Hematopoietic multipotent progenitor cell treated with erythropoietin and hydrocortisone succinate and interleukin-3 and kit ligand, for 8 days (in vitro differentiated cells): ENCODE data around the gene PRG2.

Experiments used
- DNase-seq: peaks from one replicate; pipeline ENCODE4 v3.0.0-alpha.2; 2015

The PRG2 gene, protein sequence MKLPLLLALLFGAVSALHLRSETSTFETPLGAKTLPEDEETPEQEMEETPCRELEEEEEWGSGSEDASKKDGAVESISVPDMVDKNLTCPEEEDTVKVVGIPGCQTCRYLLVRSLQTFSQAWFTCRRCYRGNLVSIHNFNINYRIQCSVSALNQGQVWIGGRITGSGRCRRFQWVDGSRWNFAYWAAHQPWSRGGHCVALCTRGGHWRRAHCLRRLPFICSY

DNA sequence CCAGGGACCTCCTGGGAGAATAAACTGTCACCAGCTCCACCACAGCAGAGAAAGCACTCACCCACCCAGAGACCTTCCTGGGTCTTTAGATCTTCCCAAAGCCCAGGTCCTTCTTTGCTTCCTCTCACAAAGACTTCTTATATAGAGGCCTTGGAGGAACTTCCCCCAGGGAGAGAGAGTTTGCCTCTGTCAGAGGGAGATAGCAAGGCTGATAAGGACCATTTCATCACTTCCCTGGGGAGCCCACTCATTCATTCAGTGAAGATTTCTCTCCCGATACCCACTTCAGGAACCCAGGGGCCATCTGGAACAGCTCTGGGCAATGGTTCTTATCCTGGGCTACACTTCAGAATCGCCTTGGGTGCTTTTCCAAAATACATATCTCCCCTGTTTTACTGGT, at the start of gene PRG2:
PRG2 (minus strand) TSS at position 116 of the 400 bp plus-strand sequence. CDS start 706 bp downstream, outside the sequence.
- no peak for DNase-seq

DNA sequence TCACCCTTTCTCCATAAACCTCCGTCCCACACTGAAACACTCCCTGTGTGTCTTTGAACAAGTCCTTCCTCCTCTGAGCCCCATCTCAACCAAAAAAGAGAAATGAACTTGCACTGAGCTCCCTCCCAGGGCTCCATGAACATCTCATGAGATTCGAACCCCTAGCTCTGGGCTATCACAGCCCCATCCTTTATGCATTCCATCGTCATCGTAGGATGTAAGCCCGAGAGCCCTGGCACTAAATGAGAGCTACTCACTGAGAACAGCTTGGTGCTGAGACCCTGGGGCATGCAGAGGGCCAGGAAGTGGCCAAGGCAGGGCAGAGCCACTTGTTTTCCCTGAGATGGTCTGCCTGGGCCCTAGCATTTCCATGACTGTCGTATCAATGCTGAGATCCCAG, 49.3 kb upstream of the PRG2 start:
- DNase-seq: no peak

DNA sequence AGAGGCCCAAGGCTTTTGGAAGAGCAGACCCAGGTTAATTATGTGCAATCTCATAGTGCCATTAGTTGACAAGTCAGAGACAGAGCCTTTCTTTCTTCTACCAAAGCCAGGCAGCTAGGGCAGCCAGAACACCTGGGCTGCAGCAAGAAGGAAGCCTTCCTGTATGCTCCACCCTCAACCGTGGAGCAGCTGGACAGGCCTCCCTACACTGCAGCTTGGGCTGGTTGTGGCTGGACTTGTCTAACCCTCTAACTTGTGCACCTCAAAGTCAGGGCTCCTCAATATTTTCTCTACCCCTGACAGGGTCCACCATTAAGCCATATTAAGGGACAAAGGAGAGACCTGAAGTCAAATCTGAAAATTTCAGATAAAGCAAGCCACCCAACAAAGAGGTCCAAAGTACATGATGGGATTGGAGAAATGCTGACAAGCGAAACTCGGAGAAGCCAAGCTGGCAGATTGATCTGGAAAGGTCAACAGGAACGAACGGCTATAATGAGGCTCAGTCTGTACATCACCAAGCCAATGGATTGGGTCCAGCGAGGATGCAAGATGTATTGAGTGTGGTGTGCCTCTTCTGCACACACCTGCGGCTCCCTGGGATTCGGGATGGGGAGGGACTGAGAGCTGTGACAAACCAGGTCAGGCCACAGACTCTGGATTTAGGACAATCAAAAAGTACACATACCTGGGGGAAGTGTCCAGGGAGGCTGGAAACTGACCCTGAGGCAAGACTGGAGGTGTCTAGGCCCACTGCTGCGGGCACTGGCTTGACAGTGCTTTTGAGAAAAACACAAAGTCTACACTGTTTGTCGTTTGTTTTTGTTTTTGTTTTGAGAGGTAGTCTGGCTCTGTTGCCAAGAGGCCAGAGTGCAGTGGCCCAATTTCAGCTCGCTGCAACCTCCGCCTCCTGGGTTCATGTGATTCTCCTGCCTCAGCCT, 48.2 kb upstream of the PRG2 start:
- no peak for DNase-seq

DNA sequence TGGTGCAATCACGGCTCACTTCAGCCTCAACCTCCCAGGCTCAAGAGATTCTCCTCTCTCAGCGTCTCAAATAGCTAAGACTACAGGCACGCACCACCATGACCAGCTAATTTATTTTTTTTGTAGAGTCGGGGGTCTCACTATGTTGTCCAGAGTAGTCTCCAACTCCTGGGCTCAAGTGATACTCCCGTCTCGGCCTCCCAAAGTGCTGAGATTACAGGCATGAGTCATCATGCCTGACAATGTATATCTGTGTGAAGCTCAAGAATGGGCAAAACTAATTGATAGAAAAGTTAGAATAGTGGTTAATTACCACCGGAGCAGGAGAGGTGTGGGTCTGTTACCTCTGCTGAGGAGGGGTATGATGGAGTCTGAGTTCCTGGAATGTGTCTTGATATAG, 45.6 kb upstream of the PRG2 start:
- DNase-seq: no peak

DNA sequence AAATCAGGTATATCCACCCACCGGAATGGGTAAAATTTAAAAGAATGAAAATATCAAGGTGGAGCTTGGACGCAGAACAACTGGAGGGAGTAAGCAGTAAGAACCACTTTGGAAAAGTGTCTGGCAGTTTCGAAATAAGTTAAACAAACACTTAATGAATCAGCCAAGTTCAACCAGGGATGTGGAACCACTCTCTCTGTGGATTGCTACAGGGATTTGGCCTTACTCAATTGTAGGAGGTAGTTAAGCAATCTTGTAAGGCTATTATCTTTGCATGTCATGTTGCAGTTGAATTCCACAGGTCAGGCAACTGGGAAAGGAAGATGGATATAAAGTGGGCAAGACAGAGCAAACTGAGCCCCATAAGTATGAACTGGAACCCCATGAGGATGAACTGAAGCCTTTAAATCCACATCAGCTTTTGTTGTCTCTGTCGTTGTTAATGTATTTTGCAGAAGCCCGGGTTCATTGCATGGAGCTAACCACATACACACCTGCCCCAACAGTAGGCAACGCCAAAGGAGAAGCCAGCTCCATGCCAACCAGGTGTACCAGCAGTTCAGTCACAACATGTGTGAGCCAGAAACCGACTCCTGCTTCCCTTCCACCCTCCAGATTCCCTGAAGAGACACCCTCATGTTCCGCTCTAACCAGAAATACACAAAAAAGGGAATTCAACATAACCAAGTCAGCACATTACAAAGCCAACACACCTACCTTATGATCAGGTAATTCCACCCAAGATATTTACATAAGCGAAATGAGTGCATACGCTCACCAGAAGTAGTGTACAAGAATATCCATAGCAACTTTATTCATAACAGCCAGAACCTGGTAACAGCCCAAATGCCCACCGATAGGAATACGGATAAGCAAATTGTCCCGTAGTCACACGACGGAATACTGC, 44.4 kb upstream of the PRG2 start:
- DNase-seq: no peak

DNA sequence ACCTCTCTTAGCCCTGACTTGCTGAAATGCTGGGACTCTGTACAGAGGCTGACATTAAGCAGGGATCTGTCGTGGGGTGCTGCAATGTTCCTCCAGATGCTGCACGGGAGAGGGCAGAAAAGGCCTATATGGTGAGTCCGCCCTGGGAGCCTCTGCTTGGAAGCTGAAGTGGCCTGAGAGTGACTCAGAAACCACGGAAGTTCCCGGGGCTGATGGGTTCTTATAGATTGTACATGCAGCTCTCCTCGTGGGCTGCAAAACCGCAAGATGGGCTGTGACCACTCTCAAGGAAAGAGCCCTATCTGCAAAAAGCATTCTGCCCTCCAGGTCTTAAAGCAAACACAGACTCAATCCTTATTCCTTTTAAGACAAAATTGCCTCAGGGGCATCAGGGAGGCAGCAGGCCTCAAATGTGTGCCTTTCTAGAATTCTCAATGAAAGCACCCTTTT, 42.3 kb upstream of the PRG2 start:
- DNase-seq: peak; percentile 96

DNA sequence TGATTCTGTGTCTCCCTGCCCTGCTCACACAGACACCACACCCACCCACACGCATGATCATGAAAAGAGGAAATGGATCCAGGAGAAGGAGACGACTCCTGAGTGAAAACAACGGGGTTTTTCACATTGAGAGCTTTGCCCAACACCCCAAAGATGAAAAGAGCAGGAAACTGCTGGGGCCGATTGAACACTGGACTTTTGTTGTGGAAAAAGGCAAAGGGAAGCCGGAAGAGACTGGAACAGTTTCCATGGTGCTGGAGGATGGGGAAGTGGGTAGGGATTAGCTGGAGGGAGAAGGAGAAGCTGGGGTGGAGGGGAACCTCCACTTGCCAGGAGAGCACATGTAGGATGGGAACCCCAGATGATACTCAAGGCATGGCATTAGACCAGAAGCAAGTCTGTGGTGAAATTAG, 41.7 kb upstream of the PRG2 start:
- DNase-seq: no peak

DNA sequence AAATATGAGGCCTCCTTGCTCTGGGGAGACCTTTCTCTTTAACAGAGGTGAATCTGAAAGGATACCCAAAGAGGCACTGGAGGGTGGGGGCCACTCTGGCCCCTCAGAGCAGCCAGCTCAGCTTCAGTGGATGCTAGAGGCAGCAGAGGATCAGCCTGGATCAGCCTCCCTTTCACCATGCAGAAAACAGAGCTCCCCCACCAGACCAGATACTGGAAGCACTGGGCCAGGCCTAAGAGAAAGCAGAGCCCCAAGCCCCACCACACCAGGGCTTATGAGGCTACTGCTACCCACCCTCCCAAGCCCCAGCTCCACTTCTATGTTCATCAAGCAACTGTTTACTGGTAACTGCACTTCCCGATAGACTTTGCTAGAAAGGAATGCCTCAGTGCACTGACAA, 40.5 kb upstream of the PRG2 start:
- peak; percentile 58 for DNase-seq

DNA sequence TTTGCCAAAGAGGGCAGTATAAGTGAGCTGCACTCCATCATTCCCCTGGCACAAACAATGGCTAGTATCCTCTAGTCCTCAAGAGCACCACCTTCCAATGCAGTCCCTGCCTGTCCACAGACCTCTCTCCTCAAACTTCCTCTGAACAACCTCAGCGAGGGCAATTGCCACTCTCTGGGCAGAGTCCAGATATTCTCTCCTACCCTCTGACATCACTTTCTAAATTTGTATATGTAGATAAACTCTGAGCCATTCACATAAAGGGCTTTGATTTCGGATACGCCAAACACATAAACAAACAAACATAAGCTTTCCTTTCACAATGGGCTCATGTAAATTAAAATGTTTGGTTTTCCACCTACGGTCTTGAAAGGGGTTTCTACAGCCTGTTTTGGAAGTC, 39.5 kb upstream of the PRG2 start:
- no peak for DNase-seq

DNA sequence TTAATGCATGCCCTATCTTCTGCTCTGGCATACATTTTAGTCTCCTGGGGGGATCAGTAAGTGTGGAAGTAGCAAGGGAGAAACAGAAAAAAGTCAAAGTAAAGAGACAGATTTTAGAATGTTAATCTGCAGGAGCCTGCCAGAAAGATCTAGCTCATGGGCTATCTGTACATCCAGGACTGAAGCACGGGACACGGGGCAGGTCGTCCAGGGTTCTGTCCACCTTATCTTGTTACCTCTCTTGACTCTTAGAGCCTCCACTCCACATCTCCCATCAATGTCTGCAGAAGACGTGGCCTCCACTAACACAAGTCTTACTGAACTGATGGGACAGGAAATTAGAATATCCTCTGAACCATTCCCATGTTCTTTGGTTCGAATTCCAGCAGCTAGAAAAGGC, 38.2 kb upstream of the PRG2 start:
- DNase-seq: no peak

DNA sequence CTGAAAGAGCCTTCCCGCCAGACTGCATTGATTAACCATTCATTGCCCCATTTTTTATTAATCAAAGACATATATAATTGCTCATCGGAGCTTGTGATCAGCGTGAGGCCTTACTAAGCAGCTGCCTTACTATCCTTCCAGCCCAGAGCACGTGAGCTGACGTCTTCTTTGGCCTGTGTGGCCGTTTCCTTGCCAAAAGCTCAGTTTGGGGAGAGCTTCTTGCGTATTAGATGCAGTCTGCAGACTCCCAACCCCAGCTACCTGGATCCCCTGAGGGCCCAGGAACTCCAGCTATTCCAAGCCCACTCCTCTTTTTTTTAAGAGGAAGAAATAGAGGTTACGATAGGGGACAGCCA, 37.3 kb upstream of the PRG2 start:
- no peak for DNase-seq

DNA sequence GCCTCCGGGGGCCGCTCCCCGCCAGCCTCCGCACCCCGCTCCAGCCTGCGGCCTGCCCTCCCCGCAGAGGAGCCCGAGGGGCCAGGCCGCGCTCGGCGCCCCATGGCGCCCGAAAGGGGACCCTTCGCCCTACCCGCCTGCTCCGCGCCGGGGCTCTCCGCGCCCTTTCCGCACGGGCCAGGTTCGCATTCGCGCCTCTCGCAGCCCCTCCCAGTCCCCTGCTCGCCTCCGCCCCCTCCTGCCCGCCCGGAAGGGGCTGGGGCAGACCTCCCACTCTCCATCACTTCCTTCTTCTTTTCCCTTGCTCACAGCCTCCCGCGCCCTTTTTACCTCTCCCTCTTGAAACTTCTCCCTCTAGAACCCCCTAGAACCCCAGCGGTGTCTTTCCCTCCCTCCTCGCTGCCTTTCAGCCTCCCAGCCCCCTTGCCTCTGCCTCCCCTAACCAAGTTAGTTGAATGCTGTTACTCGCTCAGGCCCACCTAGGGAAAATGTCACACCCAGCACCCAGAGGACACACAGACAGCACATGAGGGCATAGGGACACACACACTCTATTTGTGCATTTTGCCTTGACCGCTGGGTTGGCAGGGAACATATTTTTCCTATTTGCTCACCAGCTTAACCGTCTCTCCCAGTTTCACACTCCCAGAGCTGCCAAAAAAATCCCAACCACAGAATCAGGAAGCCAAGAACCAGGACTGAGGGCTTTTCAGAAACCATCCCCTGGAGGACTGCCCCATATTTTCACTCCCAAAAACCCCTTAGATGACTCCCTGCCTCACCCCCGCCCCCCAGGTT, 36.7 kb upstream of the PRG2 start, which contains the start of gene SLC43A3:
SLC43A3 (minus strand) TSS at position 193 of the 798 bp plus-strand sequence. CDS start 949 bp downstream, outside the sequence.
- peak; percentile 88 for DNase-seq

DNA sequence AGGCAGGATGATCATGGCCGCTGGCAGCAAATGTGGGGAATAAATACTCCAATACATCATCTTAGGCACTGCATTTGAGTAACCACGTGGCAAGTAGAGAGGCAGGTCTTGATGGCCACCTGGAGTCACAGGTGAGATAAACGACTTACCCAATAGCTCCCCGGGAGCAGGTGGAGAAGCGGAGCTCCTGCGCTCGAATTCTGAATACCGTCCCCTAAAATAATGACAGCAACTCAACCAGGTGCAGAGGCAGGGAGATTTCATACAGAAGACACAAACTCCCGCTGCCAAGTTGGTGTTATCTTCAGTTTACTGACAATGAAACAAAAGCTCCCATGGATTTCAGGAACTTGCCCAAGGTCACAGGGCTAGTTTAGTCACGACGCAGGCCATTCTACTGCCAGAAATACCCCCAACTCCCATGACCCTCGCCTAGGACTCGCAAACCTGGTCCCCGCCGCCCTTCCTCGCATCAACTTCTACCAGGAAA, 36.0 kb upstream of the PRG2 start:
- peak; percentile 68 for DNase-seq

DNA sequence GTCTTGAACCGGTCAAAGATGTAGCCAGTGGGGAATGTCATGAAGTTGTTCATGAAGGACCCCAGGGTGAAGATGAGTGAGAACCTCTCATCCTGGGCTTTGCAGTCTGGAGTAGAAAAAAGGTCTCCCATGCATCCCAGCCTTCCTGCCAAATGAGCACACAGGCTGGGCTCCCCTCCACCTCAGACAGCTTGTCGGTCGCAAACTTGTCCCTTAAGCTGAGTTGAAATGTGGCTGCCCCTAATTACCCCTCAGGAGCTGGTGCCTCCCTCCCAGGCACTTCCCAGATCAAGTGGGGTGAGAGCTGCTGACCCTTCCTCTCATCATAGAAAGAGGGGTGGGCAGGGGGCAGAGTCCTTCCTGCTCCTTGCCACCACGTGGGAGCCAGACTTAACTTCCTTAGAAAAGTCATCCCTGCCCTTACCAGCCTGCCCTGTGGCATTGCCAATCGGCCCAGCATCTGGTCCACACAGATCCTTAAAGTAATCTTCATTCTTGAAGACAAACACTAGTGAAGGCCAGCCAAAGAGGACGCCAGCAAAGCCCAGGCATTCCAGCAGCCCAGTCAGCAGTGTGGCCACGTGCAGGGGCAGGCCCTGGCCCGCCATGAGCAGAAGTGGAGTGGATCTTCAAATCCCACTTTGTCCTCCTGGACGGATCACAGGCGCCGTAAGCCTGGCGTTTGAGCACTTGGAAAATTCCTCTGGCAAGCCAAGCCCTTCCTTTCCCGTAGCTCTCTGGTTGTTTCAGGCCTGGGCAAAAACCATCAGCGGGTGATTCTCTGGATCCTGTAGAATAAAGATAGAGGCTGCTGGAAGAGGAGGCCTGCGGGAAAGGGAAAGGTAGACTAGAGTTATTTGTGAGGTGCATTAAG, 35.4 kb upstream of the PRG2 start:
- peak; percentile 43 for DNase-seq

DNA sequence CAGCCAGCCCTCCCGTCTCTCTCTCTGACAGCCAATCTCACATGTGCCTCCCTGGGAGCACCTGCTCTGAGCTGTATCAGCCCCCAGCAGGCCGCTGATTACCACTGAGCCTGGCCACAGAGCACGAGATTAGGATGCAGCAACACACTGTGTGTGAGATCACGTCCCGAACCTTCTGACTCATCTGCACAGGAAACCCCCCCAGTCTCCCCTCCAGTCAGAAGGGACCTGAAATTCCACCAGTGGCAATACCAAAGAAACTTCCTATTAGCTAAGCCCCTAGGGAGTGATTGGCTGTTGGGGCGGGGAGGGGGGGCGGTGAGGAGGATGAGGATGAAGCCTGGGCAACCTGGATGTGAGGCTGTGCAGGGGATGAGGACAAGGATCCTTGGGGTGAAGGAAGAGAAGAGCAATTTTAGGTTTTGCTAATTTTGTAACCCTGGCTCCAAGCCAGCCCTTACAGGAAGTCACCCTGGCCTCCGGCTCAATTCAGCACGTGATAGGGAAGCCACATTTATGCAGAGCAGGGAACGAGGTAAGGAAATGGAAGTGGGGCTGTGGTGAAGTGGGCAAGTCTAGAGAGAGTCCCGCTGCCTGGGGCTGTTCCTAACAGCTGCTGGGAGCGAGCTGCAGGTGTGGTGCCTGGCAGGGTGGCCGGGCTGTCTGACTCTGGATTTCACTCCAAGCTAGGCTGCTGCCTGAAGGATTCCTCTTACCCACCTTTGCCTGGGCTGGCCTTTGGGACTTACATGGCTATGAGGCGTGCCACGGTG, 34.5 kb upstream of the PRG2 start:
- DNase-seq: peak; percentile 99

DNA sequence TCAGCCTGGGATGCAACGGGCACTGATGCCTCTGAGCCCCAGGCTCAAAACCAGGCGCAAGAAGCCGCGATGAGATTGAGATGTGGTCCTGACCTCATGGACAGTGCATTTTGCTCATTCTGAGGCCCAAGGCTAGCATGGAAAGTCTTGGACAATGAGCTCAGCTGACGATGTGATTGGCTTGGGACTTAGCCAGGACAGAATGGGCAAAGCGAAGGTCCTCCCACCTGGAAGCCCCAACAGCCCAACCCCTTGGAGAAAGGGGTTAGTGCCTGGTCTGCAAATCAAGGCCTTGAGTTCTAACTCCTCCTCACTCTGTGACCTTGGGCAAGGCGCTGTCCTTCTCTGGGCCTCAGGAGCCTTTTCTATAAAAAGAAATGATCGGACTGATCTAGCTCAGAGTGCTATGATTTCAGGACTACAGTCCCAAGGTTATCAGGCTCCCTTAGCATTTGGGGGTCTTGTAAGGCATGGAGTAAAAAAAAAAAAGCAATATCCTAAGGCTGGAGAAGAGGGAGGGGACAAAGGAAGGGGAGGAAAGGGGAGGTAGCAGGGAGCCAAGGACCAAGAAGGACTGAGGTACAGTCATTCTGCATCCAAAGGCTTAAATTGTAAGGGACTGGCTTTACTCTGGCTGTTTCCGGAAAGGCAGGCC, 33.8 kb upstream of the PRG2 start:
- no peak for DNase-seq

DNA sequence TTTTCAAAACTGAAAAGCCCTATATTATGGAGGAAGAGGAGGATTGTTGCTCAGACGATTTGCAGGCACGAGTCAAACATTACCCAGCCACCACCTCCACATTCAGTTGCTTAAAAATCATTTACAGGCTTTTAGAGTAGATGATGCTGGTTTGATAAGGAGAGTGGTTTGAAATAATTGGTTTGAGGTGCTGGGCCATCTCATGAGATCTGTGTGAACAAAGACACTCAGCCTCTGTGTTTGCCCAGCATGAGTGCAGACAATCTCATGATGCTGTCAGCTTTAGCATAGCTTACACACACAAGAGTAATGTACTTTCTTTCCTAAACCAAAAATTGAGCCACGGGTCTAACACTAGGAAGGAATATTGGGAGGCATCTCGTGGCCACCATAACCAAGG, 32.2 kb upstream of the PRG2 start:
- DNase-seq: no peak

DNA sequence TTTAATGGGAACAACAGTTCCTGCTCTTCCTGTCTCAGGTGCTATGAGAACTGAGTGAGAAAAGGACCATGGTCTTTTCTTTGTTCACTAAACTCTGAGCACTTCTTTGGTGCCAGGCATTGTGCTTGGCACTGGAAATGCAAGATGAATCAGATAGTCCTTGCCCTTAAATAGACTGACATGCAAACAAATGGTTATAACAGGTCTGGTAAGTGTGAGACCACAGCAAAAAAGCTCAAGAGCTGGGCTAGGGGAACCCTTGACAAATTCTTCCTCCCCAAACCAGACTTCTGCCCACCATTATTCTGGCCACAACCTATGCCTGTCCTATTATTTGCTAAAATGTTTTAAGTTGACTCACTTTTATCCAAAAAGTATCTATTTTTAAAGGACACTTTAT, 31.4 kb upstream of the PRG2 start:
- DNase-seq: no peak

DNA sequence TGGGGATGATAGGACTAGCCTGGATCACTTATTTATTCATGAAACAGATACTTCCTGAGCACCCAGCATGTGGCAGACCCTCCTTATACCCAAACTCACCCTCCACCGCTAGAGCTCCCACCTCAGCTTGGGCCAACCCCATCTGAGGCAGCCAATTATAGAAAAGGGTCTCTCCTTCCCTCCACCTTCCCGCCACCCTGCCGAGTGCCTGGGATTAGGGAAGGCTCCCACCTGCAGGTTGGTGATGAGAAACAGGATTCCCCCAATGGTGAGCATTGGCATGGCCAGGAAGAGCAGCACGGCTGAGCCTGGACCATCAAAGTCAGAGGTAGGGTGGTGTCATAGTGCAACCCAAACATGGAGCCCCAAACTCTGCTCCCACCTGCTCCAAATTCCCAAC, 30.6 kb upstream of the PRG2 start:
- no peak for DNase-seq

DNA sequence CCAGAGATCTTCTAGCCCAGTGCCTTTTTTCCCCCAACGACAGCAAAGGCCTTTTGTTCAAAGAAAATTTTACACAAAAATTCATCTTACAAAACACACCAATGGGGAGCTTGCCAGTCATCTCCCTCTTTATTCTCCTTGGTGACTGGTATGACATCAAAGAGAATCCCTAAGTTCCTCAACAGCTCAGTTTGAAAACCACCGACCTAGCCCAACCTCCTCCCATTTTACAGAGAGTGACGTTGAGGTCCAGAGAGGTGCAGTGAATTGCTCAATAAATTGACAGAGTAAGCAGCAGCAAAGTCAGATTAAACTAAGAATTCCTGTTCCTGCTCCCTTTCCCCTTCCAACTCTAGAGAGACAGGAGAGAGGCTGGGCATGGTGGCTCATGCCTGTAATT, 28.7 kb upstream of the PRG2 start:
- DNase-seq: no peak
